ENCODE results near the gene DLST. TPM values are rescaled to one million over a fixed set of nuclear protein-coding genes. Genes with fewer than 3 reads are reported as not detected.
"Not testable (repeated sequence)": the region's sequence is repeated elsewhere in the genome, so short reads cannot be mapped to it uniquely, and the experiment has no call there.

The DLST gene
- total RNA-seq, 4 donors from 2014 or later, result 71.3 to 157 (median 105) TPM

DNA sequence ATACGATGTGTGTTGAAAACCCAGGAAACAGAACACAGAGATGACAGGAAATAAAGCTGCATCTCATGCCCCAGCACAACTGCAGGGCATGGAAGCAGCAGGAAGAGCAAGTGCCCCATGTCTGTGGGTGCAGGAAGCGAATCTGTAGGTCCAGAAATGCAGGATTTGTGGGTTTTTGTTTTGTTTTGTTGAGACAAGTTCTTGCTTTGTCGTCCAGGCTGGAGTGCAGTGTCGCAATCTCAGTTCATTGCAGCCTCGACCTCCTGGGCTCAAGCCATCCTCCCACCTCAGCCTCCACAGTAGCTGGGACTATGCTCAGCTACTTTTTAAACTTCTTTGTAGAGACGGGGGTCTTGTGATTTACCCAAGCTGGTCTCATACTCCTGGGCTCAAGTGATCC, 47.5 kb downstream of the DLST start:
- H3K4me1 ChIP-seq, result peaks cover 11 to 20% of the 10 kb centered on the region in 2 donors
- no peaks in the 10 kb centered on the region for H3K27me3 ChIP-seq
- no peak overlapping the region for H3K27ac ChIP-seq
- ATAC-seq (no peak), DNase-seq (no peak)
- intact Hi-C loops (cut with DNase I; ENCODE audit: low total_unique reads), result no loop called here
- H3K9me3 ChIP-seq, result no peaks in the 10 kb centered on the region
- H3K36me3 ChIP-seq, result no peaks in the 10 kb centered on the region
- TF ChIP-seq, protein P1, sequence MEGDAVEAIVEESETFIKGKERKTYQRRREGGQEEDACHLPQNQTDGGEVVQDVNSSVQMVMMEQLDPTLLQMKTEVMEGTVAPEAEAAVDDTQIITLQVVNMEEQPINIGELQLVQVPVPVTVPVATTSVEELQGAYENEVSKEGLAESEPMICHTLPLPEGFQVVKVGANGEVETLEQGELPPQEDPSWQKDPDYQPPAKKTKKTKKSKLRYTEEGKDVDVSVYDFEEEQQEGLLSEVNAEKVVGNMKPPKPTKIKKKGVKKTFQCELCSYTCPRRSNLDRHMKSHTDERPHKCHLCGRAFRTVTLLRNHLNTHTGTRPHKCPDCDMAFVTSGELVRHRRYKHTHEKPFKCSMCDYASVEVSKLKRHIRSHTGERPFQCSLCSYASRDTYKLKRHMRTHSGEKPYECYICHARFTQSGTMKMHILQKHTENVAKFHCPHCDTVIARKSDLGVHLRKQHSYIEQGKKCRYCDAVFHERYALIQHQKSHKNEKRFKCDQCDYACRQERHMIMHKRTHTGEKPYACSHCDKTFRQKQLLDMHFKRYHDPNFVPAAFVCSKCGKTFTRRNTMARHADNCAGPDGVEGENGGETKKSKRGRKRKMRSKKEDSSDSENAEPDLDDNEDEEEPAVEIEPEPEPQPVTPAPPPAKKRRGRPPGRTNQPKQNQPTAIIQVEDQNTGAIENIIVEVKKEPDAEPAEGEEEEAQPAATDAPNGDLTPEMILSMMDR (IDR thresholded peaks at IDR 0.05 in 4 of 5, conservative IDR thresholded peaks at IDR 0.05 in 1 of 5), result no peak
- no peak for TF ChIP-seq POLR2A (IDR thresholded peaks at IDR 0.05)
- in situ Hi-C loops (cut with MboI; ENCODE audit: low sequenced_read_pairs in 4 of 4), result loop anchor here in 2 of 4 donors (25.0 kb wide), 1 partner anchor 158 kb away; no protein-coding TSS in a partner anchor
- H3K4me3 ChIP-seq, result no peak overlapping the region

DNA sequence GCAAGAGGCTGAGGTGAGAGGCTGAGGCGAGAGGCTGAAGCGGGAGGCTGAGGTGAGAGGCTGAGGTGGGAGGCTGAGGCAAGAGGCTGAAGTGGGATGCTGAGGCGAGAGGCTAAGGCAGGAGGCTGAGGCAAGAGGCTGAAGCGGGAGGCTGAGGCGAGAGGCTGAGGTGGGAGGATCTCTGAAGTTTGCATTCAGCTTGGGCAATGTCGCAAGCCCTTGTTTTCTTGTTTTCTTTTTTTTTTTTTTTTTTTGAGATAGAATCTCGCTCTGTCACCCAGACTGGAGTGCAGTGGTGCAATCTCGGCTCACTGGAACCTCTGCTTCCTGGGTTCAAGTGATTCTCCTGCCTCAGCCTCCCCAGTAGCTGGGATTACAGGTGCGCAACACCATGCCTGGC, 50.0 kb downstream of the DLST start:
- H3K4me3 ChIP-seq; H3K9me3 ChIP-seq; H3K27me3 ChIP-seq; DNase-seq; ATAC-seq; intact Hi-C loops (cut with DNase I; ENCODE audit: low total_unique reads); H3K36me3 ChIP-seq: not testable (repeated sequence)
- peak overlapping the region; percentile 9 to 74 (median 56) for H3K27ac ChIP-seq
- in situ Hi-C loops (cut with MboI; ENCODE audit: low sequenced_read_pairs in 4 of 4), result loop anchor here in 2 of 4 donors (25.0 kb wide), 1 partner anchor 156 kb away; no protein-coding TSS in a partner anchor
- H3K4me1 ChIP-seq, result peaks cover 23 to 32% of the 10 kb centered on the region in 2 donors

DNA sequence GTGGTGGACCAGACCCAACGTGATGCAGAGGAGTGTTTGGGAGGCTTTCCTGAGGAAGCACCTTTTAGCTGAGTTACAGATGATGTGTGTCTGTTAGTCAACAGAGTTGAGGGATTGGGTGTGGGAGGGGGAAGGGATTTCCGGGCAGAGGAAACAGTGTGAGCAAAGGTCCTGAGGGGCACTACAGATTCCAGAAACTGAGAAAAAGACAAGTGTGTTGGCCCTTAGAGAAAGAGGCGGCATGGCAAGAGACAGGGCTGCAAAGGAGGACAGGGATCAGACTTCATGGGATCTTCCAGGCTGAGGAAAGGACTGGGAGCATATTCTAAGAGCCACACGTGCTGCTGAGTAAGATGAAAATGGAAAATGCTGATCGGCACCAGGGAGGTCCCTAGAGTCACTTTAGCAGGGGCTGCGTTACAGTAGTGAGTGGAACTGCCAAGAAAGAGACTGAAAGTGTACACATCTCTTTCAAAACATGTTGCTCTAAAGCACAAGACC, 50.7 kb downstream of the DLST start:
- peaks cover 23 to 32% of the 10 kb centered on the region in 2 donors for H3K4me1 ChIP-seq
- intact Hi-C loops (cut with DNase I; ENCODE audit: low total_unique reads) (no loop called here), in situ Hi-C loops (cut with MboI; ENCODE audit: low sequenced_read_pairs in 4 of 4) (loop anchor here in 2 of 4 donors (25.0 kb wide), 1 partner anchor 155 kb away; no protein-coding TSS in a partner anchor)
- H3K9me3 ChIP-seq, result no peaks in the 10 kb centered on the region
- peak overlapping the region; percentile 9 to 74 (median 56) for H3K27ac ChIP-seq
- no peak overlapping the region for H3K4me3 ChIP-seq
- TF ChIP-seq, protein P1 (IDR thresholded peaks at IDR 0.05 in 4 of 5, conservative IDR thresholded peaks at IDR 0.05 in 1 of 5), result no peak
- no peak for TF ChIP-seq POLR2A (IDR thresholded peaks at IDR 0.05)
- H3K36me3 ChIP-seq, result no peaks in the 10 kb centered on the region
- H3K27me3 ChIP-seq, result no peaks in the 10 kb centered on the region
- peak; percentile 45 to 54 for DNase-seq
- ATAC-seq, result peak; percentile 57 to 69

DNA sequence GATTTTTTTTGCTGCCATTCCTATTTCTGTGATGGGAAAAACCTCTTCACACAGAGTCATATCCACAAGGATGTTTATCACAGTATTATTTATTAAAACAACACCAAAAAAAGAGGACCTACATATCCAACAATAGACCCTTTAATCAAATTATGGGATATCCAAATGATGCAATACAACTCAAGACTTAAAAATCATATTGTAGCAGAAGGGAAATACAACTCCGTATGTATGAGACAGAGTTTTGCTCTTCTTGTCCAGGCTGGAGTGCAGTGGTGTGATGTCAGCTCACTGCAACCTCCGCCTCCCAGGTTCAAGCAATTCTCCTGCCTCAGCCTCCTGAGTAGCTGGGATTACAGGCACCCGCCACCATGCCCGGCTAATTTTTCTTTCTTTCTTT, 51.2 kb downstream of the DLST start:
- Histone ChIP-seq H3K27ac (peak overlapping the region; percentile 9 to 74 (median 56)), H3K4me1 (peaks cover 23 to 32% of the 10 kb centered on the region in 2 donors)
- H3K36me3 ChIP-seq; H3K9me3 ChIP-seq; ATAC-seq; H3K27me3 ChIP-seq; DNase-seq; intact Hi-C loops (cut with DNase I; ENCODE audit: low total_unique reads); H3K4me3 ChIP-seq: not testable (repeated sequence)
- in situ Hi-C loops (cut with MboI; ENCODE audit: low sequenced_read_pairs in 4 of 4), result loop anchor here in 2 of 4 donors (25.0 kb wide), 1 partner anchor 154 kb away; no protein-coding TSS in a partner anchor

DNA sequence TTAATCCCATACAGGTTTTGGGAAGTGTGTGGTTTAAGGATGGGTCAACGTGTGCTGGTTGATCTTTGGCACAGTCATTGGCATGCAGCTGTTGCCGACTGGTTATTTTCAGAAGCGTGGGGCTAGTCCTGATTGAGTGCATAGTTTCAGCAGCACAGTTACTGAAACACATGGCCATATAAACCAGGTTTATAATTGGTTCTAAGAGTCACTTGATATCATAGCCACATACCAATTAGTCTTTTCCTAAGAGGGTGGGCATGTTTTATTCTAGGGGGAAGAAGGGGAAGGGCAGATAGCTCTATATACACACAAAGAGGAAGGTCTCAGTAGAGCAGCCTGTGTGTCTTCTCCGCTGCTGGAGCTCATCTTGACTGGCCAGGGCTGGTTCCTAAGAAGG, 52.3 kb downstream of the DLST start:
- in situ Hi-C loops (cut with MboI; ENCODE audit: low sequenced_read_pairs in 4 of 4), result loop anchor here in 2 of 4 donors (25.0 kb wide), 1 partner anchor 153 kb away; no protein-coding TSS in a partner anchor
- peak overlapping the region; percentile 53 to 74 (median 56) for H3K27ac ChIP-seq
- ATAC-seq, result peak; percentile 57 to 83
- no peaks in the 10 kb centered on the region for H3K36me3 ChIP-seq
- no peaks in the 10 kb centered on the region for H3K9me3 ChIP-seq
- TF ChIP-seq, protein P1 (IDR thresholded peaks at IDR 0.05 in 4 of 5, conservative IDR thresholded peaks at IDR 0.05 in 1 of 5), result no peak
- no peak for TF ChIP-seq POLR2A (IDR thresholded peaks at IDR 0.05)
- intact Hi-C loops (cut with DNase I; ENCODE audit: low total_unique reads), result loop anchor here (2.0 kb wide), 1 partner anchor 17 kb away; no protein-coding TSS in a partner anchor
- H3K4me1 ChIP-seq, result peaks cover 27 to 37% of the 10 kb centered on the region in 2 donors
- H3K4me3 ChIP-seq, result no peak overlapping the region
- DNase-seq, result no peak
- H3K27me3 ChIP-seq, result no peaks in the 10 kb centered on the region

Data from gastrocnemius medialis (tissue), 4 donors.